ENCODE measurements around the gene RNF212B. TPM values are rescaled to one million over a fixed set of nuclear protein-coding genes. Genes with fewer than 3 reads are reported as not detected.
"Not testable (repeated sequence)": the region's sequence is repeated elsewhere in the genome, so short reads cannot be mapped to it uniquely, and the experiment has no call there.

RNF212B gene
- total RNA-seq, 2 experiments from 2014 or later, result not detected

GRCh38 chr14:23215421-23215820 lies 22.3 kb upstream of the RNF212B start:
- Mint-ChIP-seq H3K9me3 (peaks cover 3% of the 10 kb centered on the region), H3K36me3 (ENCODE audit: low read depth) (no peaks in the 10 kb centered on the region), H3K27me3 (peaks cover 13% of the 10 kb centered on the region), H3K4me3 (no peak overlapping the region), H3K4me1 (ENCODE audit: low read depth) (no peaks in the 10 kb centered on the region), H3K27ac (no peak overlapping the region)
- POLR2A ChIA-PET, result no interaction called here
- TF ChIP-seq CTCF (IDR thresholded peaks at IDR 0.05), result no peak
- CTCF ChIA-PET, result no interaction called here
- no peak for ATAC-seq
- no peak for DNase-seq
- intact Hi-C loops (cut with micrococcal nuclease), result no loop called here

- POLR2A ChIA-PET, result no interaction called here
- CTCF ChIA-PET, result interaction anchor here (1.0 to 1.5 kb wide), 4 partner anchors 11 to 159 kb away, joined by 3 to 5 read pairs (median 4); partner anchors contain the start of gene CDH24
These were observed 20.4 kb upstream of the RNF212B start for GRCh38 chr14:23217032-23218020.

GRCh38 chr14:23219075-23219474 lies 18.7 kb upstream of the RNF212B start:
- ChIA-PET CTCF (no interaction called here), POLR2A (no interaction called here)
- DNase-seq, result no peak
- Mint-ChIP-seq H3K4me3 (no peak overlapping the region), H3K27ac (no peak overlapping the region), H3K4me1 (ENCODE audit: low read depth) (no peaks in the 10 kb centered on the region), H3K36me3 (ENCODE audit: low read depth) (no peaks in the 10 kb centered on the region), H3K9me3 (peaks cover 3% of the 10 kb centered on the region), H3K27me3 (peaks cover 18% of the 10 kb centered on the region)
- intact Hi-C loops (cut with micrococcal nuclease), result no loop called here
- no peak for TF ChIP-seq CTCF (IDR thresholded peaks at IDR 0.05)
- no peak for ATAC-seq

More at GRCh38 chr14:23217032-23218020, 20.4 kb upstream of the RNF212B start:
- DNase-seq (no peak), ATAC-seq (no peak)
- Mint-ChIP-seq H3K4me1 (ENCODE audit: low read depth) (no peaks in the 10 kb centered on the region), H3K27me3 (peaks cover 16% of the 10 kb centered on the region), H3K9me3 (peaks cover 3% of the 10 kb centered on the region), H3K27ac (no peak overlapping the region), H3K36me3 (ENCODE audit: low read depth) (no peaks in the 10 kb centered on the region), H3K4me3 (no peak overlapping the region)
- intact Hi-C loops (cut with micrococcal nuclease), result no loop called here
- no peak for TF ChIP-seq CTCF (IDR thresholded peaks at IDR 0.05)

- CTCF ChIA-PET; H3K4me3 Mint-ChIP-seq; ATAC-seq; POLR2A ChIA-PET; intact Hi-C loops (cut with micrococcal nuclease); H3K4me1 Mint-ChIP-seq (ENCODE audit: low read depth); DNase-seq; H3K36me3 Mint-ChIP-seq (ENCODE audit: low read depth); H3K9me3 Mint-ChIP-seq; H3K27ac Mint-ChIP-seq: not testable (repeated sequence)
- H3K27me3 Mint-ChIP-seq, result peaks cover 17% of the 10 kb centered on the region
These were observed 12.8 kb upstream of the RNF212B start for GRCh38 chr14:23224958-23225357.

- Mint-ChIP-seq H3K27ac (no peak overlapping the region), H3K9me3 (peaks cover 4% of the 10 kb centered on the region), H3K27me3 (peaks cover 12% of the 10 kb centered on the region), H3K4me3 (no peak overlapping the region), H3K4me1 (ENCODE audit: low read depth) (peaks cover 8% of the 10 kb centered on the region), H3K36me3 (ENCODE audit: low read depth) (no peaks in the 10 kb centered on the region)
- ChIA-PET POLR2A (interaction anchor here (0.6 kb wide), 1 partner anchor 136 kb away, joined by 4 read pairs; no protein-coding TSS in a partner anchor), CTCF (interaction anchor here (1.7 kb wide), 1 partner anchor 159 kb away, joined by 5 read pairs; no protein-coding TSS in a partner anchor)
- intact Hi-C loops (cut with micrococcal nuclease), result no loop called here
- ATAC-seq, result no peak
- no peak for TF ChIP-seq CTCF (IDR thresholded peaks at IDR 0.05)
- no peak for DNase-seq
These were observed 10.2 kb upstream of the RNF212B start for GRCh38 chr14:23227566-23227965.
